Superior temporal gyrus (tissue), 1 donor: ENCODE data around the gene MINK1.

Source experiments
- DNase-seq: peaks from one replicate; pipeline ENCODE4 v3.0.0-alpha.2; 2016; ENCODE audit errors: extremely low spot score

The MINK1 gene

GRCh38 chr17:4833178-4833940 lies at the start of gene MINK1:
Gene MINK1 (plus strand): TSS chr17:4833340. CDS start chr17:4833584, 244 bp downstream.
- DNase-seq = peak; percentile 87

DNA sequence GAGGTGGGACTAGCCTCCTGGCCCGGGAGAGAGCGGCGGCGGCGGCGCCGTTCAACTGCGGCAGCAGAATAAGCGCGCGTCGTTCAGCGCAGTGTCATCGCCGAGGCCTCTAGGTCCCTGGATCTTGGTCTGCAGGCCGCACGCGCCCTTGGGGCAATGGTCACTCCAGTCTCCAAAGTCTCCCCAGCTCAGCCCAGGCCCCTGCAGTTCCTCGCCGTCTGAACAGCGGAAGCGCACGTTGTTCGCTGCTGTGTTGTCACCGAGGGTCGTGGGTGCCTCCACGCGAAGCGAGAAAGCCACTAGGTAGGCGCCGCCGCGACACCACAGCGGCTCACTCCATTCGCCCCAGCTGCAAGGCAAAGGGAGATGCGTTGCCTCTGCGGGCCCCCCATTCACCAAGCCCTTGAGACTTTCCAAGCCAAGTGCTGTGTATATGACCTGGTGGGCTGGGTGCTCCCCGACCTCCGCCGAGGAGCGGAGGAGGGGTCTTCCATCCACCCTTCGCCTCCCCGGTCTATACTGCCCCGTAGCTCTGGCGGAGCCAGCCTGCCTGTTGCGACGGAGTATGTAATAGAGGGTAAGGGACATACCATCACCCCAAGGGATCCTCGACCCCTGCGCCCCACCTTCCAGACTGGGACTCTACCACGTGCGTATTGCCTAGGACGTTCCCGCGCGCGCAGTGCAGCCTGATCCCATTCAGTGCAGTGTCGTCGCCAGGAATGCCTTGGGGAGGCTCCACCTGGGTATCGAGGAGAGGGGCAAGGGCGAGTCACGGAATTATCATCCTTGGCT lies 47.6 kb upstream of the MINK1 start:
- no peak for DNase-seq

- no peak for DNase-seq
These were observed 47.0 kb upstream of the MINK1 start, which contains the start of gene VMO1 for GRCh38 chr17:4786106-4786511. Gene VMO1 (minus strand): TSS chr17:4786364. CDS start chr17:4786352, 12 bp downstream.

- peak; percentile 37 for DNase-seq
These were observed 46.6 kb upstream of the MINK1 start for GRCh38 chr17:4786516-4786915.

GRCh38 chr17:4788159-4788806 lies 44.9 kb upstream of the MINK1 start:
- DNase-seq = no peak

GRCh38 chr17:4788807-4789700 lies 44.1 kb upstream of the MINK1 start, which contains the start of gene GLTPD2:
Gene GLTPD2 (plus strand): TSS chr17:4788964. CDS start chr17:4789012, 48 bp downstream.
- DNase-seq = no peak

GRCh38 chr17:4789701-4789950 lies 43.5 kb upstream of the MINK1 start:
- DNase-seq = peak; percentile 29

GRCh38 chr17:4789951-4790704 lies 43.0 kb upstream of the MINK1 start:
- peak; percentile 84 for DNase-seq

DNA sequence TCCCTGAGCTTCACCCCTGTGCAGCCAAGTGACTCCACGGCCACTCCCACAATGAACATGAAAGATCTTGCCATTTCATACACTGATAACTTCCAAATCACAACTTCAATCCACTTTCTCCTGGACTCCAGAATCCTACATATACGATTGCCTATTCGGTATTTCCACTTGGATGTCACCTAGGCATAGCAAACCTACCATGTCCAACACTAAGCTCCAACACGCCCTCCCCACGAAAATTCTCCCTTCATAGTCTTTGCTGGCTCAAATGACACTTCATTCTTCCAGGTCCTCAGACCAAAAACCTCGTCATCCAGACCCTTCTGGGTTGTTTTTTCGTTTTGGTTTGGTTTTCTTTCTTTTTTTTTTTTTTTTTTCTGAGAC lies 42.4 kb upstream of the MINK1 start:
- DNase-seq = no peak

DNA sequence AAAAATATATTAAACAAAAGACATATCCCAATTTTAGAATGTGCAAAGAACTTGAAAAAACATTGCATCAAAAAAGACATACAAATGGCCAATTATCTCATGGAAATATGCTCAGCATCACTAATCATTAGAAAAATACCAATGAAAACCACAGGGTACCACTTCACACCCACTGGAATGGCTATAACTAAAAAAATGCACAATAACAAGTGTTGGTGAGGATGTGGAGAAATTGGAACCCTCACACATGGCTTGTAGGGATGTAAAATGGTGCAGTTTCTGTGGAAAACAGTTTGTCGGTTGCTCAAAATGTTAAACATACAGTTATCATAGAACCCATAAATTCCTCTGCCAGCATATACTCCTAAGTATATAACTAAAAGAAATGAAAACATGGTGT lies 38.0 kb upstream of the MINK1 start:
- DNase-seq = no peak

GRCh38 chr17:4796552-4796920 lies 36.6 kb upstream of the MINK1 start:
- no peak for DNase-seq

GRCh38 chr17:4800462-4801196 lies 32.5 kb upstream of the MINK1 start:
- DNase-seq = no peak

- DNase-seq = no peak
These were observed 30.9 kb upstream of the MINK1 start, which contains the start of gene C17orf114 for GRCh38 chr17:4802228-4802627. Gene C17orf114 (minus strand): TSS chr17:4802328.

DNA sequence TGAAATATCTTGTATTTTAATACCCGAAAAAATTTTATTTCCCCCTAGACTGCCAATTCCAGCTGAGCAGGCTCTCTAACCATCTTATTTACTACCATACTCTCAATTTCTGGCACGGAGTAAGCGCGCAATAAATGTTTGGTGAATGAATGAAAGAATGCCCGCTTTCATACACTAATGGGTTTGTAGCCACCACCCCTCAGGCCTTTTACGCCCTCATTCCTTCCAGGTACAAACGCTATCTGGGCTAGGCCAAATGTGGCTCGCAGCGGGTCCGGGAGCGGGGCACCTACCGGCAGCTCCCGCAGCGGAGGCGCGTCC lies 26.7 kb upstream of the MINK1 start:
- DNase-seq = peak; percentile 16

DNA sequence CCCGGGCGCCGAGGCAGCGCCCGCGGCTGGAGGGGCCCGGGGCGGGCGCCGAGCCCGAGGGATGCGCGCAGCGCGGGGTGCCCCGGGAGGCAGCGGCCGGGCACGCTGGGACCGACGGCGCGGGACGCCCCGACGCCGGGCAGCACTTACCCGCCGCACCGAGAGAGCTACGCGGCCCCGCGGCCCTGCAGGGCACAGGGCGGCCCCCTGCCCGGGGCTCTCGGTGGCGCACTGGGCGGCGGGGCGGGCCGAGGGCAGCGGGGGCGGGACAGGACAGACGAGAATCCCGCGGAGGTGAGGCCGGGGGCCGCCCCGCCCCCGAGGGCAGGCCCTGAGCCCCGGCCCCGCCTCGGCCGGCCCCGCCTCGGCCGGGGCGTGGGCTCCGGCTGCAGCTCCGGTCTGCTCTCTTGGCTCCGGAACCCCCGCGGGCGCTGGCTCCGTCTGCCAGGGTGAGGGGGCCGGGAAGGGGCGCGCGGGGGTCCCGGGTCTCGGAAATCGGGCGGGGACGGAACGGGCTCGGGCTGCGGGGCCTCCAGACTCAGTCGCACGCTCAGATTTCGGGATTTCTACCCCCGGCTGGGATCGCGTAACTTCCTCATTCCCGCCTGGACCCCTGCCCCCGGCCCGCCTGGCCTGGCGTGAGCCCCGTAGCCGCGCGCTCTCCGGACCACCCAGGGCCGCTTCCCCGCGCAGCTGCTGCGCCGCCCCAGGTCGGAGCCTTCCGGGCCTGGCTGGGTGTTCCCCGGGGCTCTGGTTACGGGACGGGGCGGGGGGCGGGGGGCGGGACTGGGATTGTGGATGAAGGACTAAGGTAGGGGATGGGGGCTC lies 26.1 kb upstream of the MINK1 start, which contains the start of gene PLD2:
Gene PLD2, plus strand, starts transcription at position 376 of the 828 bp plus-strand sequence. CDS start 621 bp downstream, outside the sequence.
- peak; percentile 66 for DNase-seq

DNA sequence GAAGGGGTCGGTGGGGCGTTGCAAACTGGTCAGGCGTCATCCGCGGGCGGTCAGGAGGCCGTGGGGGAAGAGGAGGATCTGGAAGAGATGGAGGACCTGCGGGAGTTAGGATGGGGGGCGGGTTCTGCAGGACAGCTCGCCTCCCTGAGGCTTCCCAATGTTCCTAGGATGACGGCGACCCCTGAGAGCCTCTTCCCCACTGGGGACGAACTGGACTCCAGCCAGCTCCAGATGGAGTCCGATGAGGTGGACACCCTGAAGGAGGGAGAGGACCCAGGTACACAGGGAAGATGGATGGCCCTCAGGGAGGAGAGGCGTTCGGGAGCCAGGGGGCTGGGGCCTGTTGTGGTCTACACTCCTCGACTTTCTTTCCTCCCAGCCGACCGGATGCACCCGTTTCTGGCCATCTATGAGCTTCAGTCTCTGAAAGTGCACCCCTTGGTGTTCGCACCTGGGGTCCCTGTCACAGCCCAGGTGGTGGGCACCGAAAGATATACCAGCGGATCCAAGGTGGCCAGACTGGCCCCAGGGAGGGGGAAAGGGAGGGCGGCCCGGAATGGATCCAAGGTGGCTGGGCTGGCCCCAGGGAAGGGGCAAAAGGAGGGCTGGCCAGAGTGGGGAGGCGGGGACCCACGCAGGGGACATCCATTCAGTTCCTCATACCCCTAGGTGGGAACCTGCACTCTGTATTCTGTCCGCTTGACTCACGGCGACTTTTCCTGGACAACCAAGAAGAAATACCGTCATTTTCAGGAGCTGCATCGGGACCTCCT lies 25.3 kb upstream of the MINK1 start:
- DNase-seq = no peak

- peak; percentile 58 for DNase-seq
These were observed 24.8 kb upstream of the MINK1 start for GRCh38 chr17:4808378-4808767.

DNA sequence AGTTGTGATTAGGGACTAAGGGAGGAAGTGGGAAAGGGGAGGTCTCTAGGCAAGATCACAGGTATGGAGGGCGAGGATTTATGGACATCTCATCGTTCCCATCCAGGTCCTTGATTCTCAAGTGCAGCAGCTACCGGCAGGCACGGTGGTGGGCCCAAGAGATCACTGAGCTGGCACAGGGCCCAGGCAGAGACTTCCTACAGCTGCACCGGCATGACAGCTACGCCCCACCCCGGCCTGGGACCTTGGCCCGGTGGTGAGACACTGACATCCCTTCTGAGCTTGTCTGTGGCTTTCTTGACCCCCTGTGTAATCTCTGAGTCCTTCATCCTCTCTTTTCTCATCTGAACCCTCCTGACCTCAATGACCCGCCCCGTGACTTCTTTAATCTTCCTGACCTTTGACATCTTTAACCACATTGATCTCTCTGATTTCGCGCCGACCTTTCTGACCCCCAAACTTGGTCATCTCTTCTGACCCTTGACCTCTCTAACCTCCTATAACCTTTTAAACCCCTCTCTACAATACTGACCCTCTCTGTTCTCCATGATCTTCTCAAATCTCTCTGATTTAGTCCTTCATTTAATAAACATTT lies 22.3 kb upstream of the MINK1 start:
- no peak for DNase-seq
